Mucosa of stomach (tissue), 1 donor: ENCODE measurements around the gene PRKAR1B.
"Not testable (repeated sequence)": the region's sequence is repeated elsewhere in the genome, so short reads cannot be mapped to it uniquely, and the experiment has no call there.

Source experiments
- H3K27me3 ChIP-seq: one replicate; pipeline ENCODE4 v1.7.0; 2013; ENCODE audit warnings: mild to moderate bottlenecking, low read length; ENCODE audit not compliant: control insufficient read depth, insufficient read depth
- H3K36me3 ChIP-seq: one replicate; pipeline ENCODE4 v1.7.0; 2013; ENCODE audit warnings: low read length; ENCODE audit not compliant: control insufficient read depth, insufficient read depth
- H3K4me1 ChIP-seq: one replicate; pipeline ENCODE4 v1.7.0; 2013; ENCODE audit warnings: mild to moderate bottlenecking, low read length; ENCODE audit not compliant: control insufficient read depth, insufficient read depth
- H3K4me3 ChIP-seq: one replicate; pipeline ENCODE4 v1.7.0; 2013; ENCODE audit warnings: low read length
- H3K9ac ChIP-seq: one replicate; pipeline ENCODE4 v1.7.0; 2013; ENCODE audit warnings: mild to moderate bottlenecking, low read length, moderate library complexity
- H3K9me3 ChIP-seq: one replicate; pipeline ENCODE4 v1.7.0; 2013; ENCODE audit warnings: mild to moderate bottlenecking, low read length, moderate library complexity; ENCODE audit not compliant: control insufficient read depth
- donor health status: Pancreatic carcinoma.

The PRKAR1B gene

GRCh38 chr7:664997-665735 lies 61.9 kb downstream of the PRKAR1B start:
- H3K9me3 ChIP-seq, result no peaks in the 10 kb centered on the region
- H3K4me1 ChIP-seq, result peaks cover 5% of the 10 kb centered on the region
- no peak overlapping the region for H3K9ac ChIP-seq
- H3K27me3 ChIP-seq, result no peaks in the 10 kb centered on the region
- H3K4me3 ChIP-seq, result no peak overlapping the region
- no peaks in the 10 kb centered on the region for H3K36me3 ChIP-seq

- Histone ChIP-seq H3K4me1 (peaks cover 5% of the 10 kb centered on the region), H3K9ac (no peak overlapping the region), H3K9me3 (no peaks in the 10 kb centered on the region), H3K36me3 (no peaks in the 10 kb centered on the region), H3K27me3 (no peaks in the 10 kb centered on the region), H3K4me3 (no peak overlapping the region)
Measured at GRCh38 chr7:664402-664775, 62.7 kb downstream of the PRKAR1B start.

- Histone ChIP-seq H3K4me3 (no peak overlapping the region), H3K4me1 (peaks cover 1% of the 10 kb centered on the region), H3K27me3 (no peaks in the 10 kb centered on the region), H3K36me3 (no peaks in the 10 kb centered on the region), H3K9me3 (no peaks in the 10 kb centered on the region), H3K9ac (no peak overlapping the region)
Measured at GRCh38 chr7:662576-662975, 64.5 kb downstream of the PRKAR1B start.

- Histone ChIP-seq H3K4me3 (no peak overlapping the region), H3K36me3 (no peaks in the 10 kb centered on the region), H3K4me1 (no peaks in the 10 kb centered on the region), H3K9ac (no peak overlapping the region), H3K27me3 (no peaks in the 10 kb centered on the region), H3K9me3 (no peaks in the 10 kb centered on the region)
Measured at GRCh38 chr7:659996-660395, 67.1 kb downstream of the PRKAR1B start.

- no peaks in the 10 kb centered on the region for H3K36me3 ChIP-seq
- no peak overlapping the region for H3K9ac ChIP-seq
- no peaks in the 10 kb centered on the region for H3K4me1 ChIP-seq
- no peaks in the 10 kb centered on the region for H3K9me3 ChIP-seq
- no peak overlapping the region for H3K4me3 ChIP-seq
- H3K27me3 ChIP-seq, result no peaks in the 10 kb centered on the region
Measured at GRCh38 chr7:659306-659847, 67.7 kb downstream of the PRKAR1B start.

GRCh38 chr7:657565-658119 lies 69.4 kb downstream of the PRKAR1B start:
- no peaks in the 10 kb centered on the region for H3K36me3 ChIP-seq
- H3K9me3 ChIP-seq, result no peaks in the 10 kb centered on the region
- H3K27me3 ChIP-seq, result no peaks in the 10 kb centered on the region
- no peak overlapping the region for H3K9ac ChIP-seq
- no peaks in the 10 kb centered on the region for H3K4me1 ChIP-seq
- no peak overlapping the region for H3K4me3 ChIP-seq

DNA sequence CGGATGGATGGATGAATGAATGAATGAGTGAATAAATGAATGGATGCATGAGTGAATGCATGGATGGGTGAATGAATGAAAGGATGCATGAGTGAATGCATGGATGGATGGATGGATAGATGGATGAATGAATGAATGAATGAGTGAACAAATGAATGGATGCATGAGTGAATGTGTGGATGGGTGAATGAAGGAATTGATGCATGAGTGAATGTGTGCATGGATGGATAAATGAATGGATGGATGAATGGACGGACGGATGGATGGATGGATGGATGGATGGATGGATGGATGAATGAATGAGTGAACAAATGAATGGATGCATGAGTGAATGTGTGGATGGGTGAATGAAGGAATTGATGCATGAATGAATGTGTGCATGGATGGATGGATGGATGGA lies 70.1 kb downstream of the PRKAR1B start:
- H3K36me3 ChIP-seq, H3K4me1 ChIP-seq, H3K9ac ChIP-seq, H3K9me3 ChIP-seq, H3K4me3 ChIP-seq, H3K27me3 ChIP-seq: not testable (repeated sequence)

DNA sequence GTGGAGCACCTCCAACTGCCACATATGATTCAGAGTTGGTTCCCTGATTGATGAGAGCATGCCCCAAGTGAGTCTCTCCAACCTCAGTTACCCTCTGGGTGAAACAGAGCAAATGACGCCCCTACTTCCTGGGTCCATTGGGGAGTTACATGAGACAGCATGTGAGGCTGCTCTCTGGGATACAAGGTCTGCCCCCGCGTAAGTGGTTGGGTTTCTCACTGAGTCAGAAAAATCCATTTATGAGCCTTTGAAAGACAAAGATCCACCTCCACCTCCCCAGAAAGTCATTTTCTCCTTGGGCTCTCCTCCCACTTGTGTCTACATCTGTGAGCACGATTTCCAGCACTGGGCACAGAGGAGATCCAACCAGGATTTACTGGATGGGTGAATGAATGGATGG lies 71.3 kb downstream of the PRKAR1B start:
- Histone ChIP-seq H3K9ac (no peak overlapping the region), H3K4me1 (no peaks in the 10 kb centered on the region), H3K9me3 (no peaks in the 10 kb centered on the region), H3K27me3 (no peaks in the 10 kb centered on the region), H3K36me3 (no peaks in the 10 kb centered on the region), H3K4me3 (no peak overlapping the region)

- Histone ChIP-seq H3K9ac (no peak overlapping the region), H3K27me3 (no peaks in the 10 kb centered on the region), H3K36me3 (no peaks in the 10 kb centered on the region), H3K4me3 (no peak overlapping the region), H3K4me1 (no peaks in the 10 kb centered on the region), H3K9me3 (no peaks in the 10 kb centered on the region)
Measured at GRCh38 chr7:653829-654764, 73.0 kb downstream of the PRKAR1B start.

DNA sequence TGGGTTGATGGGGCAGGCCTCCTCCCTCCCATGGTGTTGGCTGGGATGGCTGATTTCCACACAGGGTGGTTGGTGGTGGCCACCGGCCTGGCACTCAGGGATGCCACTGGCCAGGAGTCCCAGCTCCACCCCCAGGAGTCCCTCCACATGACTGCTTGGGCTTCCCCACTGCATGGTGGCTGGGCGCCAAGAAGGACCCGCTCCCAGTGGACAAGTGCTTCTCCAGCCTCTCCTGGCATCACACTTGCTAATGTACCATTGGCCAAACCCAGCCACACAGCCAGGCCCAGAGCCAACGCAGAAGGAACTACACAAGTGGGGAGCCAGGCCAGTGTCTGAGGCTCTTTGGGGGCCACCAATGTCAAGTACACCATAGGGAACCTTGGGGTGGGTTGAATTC lies 74.2 kb downstream of the PRKAR1B start:
- Histone ChIP-seq H3K9ac (no peak overlapping the region), H3K4me3 (no peak overlapping the region), H3K4me1 (no peaks in the 10 kb centered on the region), H3K27me3 (no peaks in the 10 kb centered on the region), H3K36me3 (no peaks in the 10 kb centered on the region), H3K9me3 (no peaks in the 10 kb centered on the region)

- H3K4me3 ChIP-seq, H3K4me1 ChIP-seq, H3K9ac ChIP-seq, H3K36me3 ChIP-seq, H3K27me3 ChIP-seq, H3K9me3 ChIP-seq: not testable (repeated sequence)
Measured at GRCh38 chr7:652167-652566, 74.9 kb downstream of the PRKAR1B start.
